H1 (cell line): Measurements from ENCODE around the gene SERPINA6. TPM values are rescaled to one million over a fixed set of nuclear protein-coding genes. Genes with fewer than 3 reads are reported as not detected.

Experiments used
- CHD1 ChIP-seq: IDR thresholded peaks from 2 replicates; pipeline ENCODE4 v1.6.1; 2012; ENCODE audit warnings: low read depth, low read length, improper control_type of control experiment
- RFX5 ChIP-seq: IDR thresholded peaks from 2 replicates; pipeline ENCODE4 v1.6.1; 2011; ENCODE audit warnings: low read depth, low read length, improper control_type of control experiment, borderline replicate concordance
- RXRA ChIP-seq: IDR thresholded peaks from 2 replicates; pipeline ENCODE4 v1.6.1; 2011; ENCODE audit warnings: low read depth, mild to moderate bottlenecking, low read length, moderate library complexity; ENCODE audit not compliant: insufficient read depth
- SAP30 ChIP-seq: fragments of 300-600 bp; sonication (generic); IDR thresholded peaks from 2 replicates; pipeline ENCODE4 v1.7.1; 2012; ENCODE audit warnings: low read length, moderate library complexity, mild to moderate bottlenecking, inconsistent platforms; ENCODE audit not compliant: insufficient read depth, insufficient replicate concordance
- SIN3A ChIP-seq, 2 experiments: IDR thresholded peaks in 1 of 2; conservative IDR thresholded peaks in 1 of 2; 2 replicates each; pipeline ENCODE4 v1.6.1; 2011 to 2012; ENCODE audit warnings: low read length in 2 of 2, improper control_type of control experiment in 1 of 2, low read depth in 1 of 2, mild to moderate bottlenecking in 1 of 2
- polyA plus RNA-seq, 7 experiments: library from polyadenylated mRNA; depleted of rRNA in 3 of 7; stranded (reverse) in 5 of 7; unstranded in 2 of 7; fragments of >200 nt in 5 of 7; fragments of 200-250 nt in 2 of 7; gene quantifications; 1 replicate in 5 of 7; 2 replicates in 1 of 7; 4 replicates in 1 of 7; pipeline versions ENCODE4 v1.2.1 to v1.2.3, GENCODE V29; 2011 to 2013; ENCODE audit warnings: missing spikeins in 2 of 7, mixed read lengths in 2 of 7
- total RNA-seq: library from RNA; stranded (reverse); fragmentation: NEBNext Ultra II Directional; extraction: Animal tissue kit (Norgen Biotek cat#: 25700); gene quantifications from 2 replicates; pipeline ENCODE4 v1.2.1, GENCODE V29; 2021
- TF ChIP-seq, protein P1 (sequence below): IDR thresholded peaks from 2 replicates; pipeline ENCODE4 v1.6.1; 2011; ENCODE audit warnings: low read length, improper control_type of control experiment

SERPINA6 gene
- total and polyA plus RNA-seq, 2 of the 8 experiments (the other 6 are each of a cell fraction or from before 2014, with no cell fraction given): not detected

- no peak for TF ChIP-seq SAP30
- no peak for TF ChIP-seq RFX5
- no peak for TF ChIP-seq RXRA
- TF ChIP-seq SIN3A (conservative IDR thresholded peaks at IDR 0.05 in 1 of 2, IDR thresholded peaks at IDR 0.05 in 1 of 2; ENCODE audit: low read depth in 1 of 2, low read length in 2 of 2): no peak
- TF ChIP-seq CHD1: no peak
- TF ChIP-seq, protein P1, sequence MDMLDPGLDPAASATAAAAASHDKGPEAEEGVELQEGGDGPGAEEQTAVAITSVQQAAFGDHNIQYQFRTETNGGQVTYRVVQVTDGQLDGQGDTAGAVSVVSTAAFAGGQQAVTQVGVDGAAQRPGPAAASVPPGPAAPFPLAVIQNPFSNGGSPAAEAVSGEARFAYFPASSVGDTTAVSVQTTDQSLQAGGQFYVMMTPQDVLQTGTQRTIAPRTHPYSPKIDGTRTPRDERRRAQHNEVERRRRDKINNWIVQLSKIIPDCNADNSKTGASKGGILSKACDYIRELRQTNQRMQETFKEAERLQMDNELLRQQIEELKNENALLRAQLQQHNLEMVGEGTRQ: no peak
Measured at GRCh38 chr14:94334872-94335271, 11.7 kb upstream of the SERPINA6 start (continued).
